ENCODE data around the gene CASP14.
"Not testable (repeated sequence)": the region's sequence is repeated elsewhere in the genome, so short reads cannot be mapped to it uniquely, and the experiment has no call there.

The CASP14 gene

DNA sequence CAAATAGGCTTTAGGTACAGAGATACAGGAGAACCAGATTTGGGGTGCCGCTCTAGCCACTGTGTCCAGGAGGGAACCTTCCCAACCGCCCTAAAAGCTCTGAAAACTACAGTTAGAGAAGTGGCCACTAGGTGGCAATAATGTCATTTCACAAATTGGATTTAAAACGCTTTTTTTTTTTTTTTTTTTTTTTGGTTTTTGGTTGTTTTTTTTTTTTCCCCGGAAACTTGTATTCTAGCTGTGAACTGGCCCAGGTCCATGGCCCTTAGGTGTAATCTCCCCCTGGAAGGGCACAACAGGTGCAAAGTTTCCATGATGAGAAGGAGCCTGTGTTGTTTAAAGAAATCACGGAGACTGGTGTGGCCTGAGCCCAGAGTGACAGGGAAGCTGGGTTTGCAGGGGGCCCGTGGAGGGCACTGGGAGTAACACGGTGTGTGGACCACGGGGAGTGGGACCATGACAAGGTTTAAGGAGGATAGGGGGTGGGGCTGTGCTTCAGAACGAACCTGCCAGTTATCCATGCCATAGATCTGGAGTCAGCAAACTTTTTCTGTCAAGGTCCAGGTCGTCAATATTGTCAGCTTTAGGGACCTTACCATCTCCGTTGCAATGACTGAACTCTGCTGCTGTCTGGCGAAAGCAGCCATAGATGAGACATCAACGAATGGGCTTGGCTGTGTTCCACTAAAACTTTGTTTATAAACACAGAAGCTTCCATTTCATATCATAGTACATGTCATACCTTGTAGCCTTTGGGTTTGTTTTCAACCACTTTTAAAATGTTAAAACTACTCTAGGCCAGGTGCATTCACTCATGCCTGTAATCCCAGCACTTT is 42.9 kb downstream of the CASP14 start:
- Mint-ChIP-seq H3K4me1 (ENCODE audit: low read depth) (peaks cover 3% of the 10 kb centered on the region), H3K4me3 (no peak overlapping the region), H3K27me3 (ENCODE audit: low read depth) (no peaks in the 10 kb centered on the region), H3K9me3 (no peaks in the 10 kb centered on the region), H3K27ac (no peak overlapping the region), H3K36me3 (ENCODE audit: low read depth) (no peaks in the 10 kb centered on the region)
- DNase-seq (ENCODE audit: low spot score) = peak; percentile 23

DNA sequence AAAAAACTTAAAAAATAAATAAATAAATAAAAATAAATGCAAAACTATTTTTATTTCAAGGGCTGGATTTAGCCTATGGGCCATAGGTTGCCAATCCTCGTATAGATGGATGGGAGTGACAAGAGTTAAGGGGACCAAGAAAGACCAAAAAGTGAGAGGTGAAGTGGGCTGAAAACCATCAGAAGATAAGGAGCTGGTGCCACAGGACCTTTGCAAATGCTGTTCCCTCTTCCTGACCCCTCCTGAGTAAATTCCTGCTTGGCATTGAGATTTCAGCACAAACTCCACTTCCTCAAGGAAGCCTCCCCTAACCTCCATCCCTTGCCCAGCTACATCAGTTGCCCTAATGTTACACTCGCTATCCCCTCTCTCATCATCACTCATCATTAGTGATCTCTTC is 43.7 kb downstream of the CASP14 start:
- peaks cover 3% of the 10 kb centered on the region for H3K4me1 Mint-ChIP-seq (ENCODE audit: low read depth)
- no peaks in the 10 kb centered on the region for H3K9me3 Mint-ChIP-seq
- DNase-seq (ENCODE audit: low spot score) = no peak
- H3K27me3 Mint-ChIP-seq (ENCODE audit: low read depth) = no peaks in the 10 kb centered on the region
- H3K27ac Mint-ChIP-seq = no peak overlapping the region
- no peaks in the 10 kb centered on the region for H3K36me3 Mint-ChIP-seq (ENCODE audit: low read depth)
- H3K4me3 Mint-ChIP-seq = no peak overlapping the region

DNA sequence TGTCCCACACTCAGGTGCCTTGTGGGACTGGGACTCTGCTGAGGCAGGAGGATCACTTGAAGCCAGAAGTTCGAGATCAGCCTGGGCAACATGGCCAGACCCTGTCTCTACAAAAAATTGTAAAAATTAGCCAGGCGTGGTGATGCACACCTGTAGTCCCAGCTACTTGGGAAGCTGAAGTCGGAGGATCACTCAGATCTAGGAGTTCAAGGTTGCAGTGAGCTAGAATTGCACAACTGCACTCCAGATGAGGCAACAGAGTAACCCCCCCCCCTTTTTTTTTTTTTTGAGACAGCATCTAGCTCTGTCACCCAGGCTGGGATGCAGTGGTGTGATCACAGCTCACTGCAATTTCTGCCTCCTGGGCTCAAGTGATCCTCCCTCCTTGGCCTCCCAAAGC is 46.9 kb downstream of the CASP14 start:
- Mint-ChIP-seq H3K4me1 (ENCODE audit: low read depth) (peaks cover 3% of the 10 kb centered on the region), H3K36me3 (ENCODE audit: low read depth) (no peaks in the 10 kb centered on the region), H3K27ac (no peak overlapping the region), H3K27me3 (ENCODE audit: low read depth) (no peaks in the 10 kb centered on the region), H3K4me3 (no peak overlapping the region), H3K9me3 (no peaks in the 10 kb centered on the region)
- DNase-seq (ENCODE audit: low spot score) = no peak

DNA sequence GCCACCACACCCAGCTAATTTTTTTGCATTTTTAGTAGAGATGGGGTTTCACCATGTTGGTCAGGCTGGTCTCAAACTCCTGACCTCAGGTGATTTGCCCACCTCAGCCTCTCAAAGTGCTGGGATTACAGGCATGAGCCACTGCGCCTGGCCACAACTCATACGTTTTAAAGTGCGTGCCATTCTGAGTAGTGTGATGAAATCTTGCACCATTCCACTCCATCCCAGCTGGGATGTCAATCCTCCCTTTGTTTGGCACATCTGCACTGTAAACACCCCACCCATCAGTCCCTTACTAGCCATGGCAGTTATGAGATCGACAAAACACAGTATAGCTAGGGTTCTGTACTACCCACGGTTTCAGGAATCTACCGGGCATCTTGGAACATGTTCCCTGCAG is 48.7 kb downstream of the CASP14 start:
- H3K4me3 Mint-ChIP-seq; H3K27ac Mint-ChIP-seq; H3K36me3 Mint-ChIP-seq (ENCODE audit: low read depth); H3K9me3 Mint-ChIP-seq; H3K4me1 Mint-ChIP-seq (ENCODE audit: low read depth); DNase-seq (ENCODE audit: low spot score); H3K27me3 Mint-ChIP-seq (ENCODE audit: low read depth): not testable (repeated sequence)

DNA sequence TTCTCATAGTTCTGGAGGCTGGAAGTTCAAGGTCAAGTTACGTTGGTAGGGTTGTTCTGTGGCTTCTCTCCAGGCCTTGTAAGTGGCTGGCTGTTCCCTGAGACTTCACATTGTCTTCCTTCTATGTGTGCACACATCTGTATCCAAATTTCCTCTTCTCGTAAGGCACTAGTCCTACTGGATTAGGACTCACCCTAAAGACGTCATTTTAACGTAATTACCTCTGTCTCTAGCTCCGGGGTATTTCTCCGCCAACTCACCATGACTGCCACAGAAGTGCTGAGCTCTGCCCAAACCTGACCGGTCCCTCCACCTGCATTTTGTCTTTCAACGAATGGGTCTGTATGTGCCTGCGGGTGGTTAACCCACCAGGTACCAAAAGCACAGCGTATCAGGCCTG is 49.2 kb downstream of the CASP14 start:
- DNase-seq (ENCODE audit: low spot score) = no peak
- Mint-ChIP-seq H3K4me1 (ENCODE audit: low read depth) (no peaks in the 10 kb centered on the region), H3K36me3 (ENCODE audit: low read depth) (no peaks in the 10 kb centered on the region), H3K4me3 (no peak overlapping the region), H3K9me3 (peaks cover 6% of the 10 kb centered on the region), H3K27ac (no peak overlapping the region), H3K27me3 (ENCODE audit: low read depth) (no peaks in the 10 kb centered on the region)

DNA sequence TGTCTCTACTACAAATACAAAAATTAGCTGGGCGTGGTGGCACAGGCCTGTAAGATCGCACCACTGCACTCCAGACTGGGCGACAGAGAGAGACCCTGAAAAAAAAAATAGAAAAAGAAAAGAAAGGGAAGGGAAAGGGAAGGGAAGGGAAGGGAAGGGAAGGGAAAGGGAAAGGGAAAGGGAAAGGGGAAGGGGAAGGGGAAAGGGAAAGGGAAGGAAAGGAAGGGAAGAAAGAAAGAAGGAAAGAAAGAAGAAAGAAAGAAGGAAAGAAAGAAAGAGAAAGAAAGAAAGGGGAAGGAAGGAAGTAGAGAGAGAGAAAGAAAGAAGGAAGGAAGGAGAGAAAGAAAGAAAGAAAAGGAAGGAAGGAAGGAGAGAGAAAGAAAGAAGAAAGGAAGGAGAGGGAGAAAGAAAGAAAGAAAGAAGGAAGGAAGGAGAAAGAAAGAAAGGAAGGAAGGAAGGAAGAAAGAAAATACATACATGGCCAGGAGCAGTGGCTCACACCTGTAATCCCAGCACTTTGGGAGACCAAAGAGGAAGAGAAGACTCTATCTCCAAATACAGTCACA is 49.8 kb downstream of the CASP14 start:
- no peaks in the 10 kb centered on the region for H3K36me3 Mint-ChIP-seq (ENCODE audit: low read depth)
- DNase-seq (ENCODE audit: low spot score) = no peak
- no peak overlapping the region for H3K4me3 Mint-ChIP-seq
- H3K27me3 Mint-ChIP-seq (ENCODE audit: low read depth) = no peaks in the 10 kb centered on the region
- no peak overlapping the region for H3K27ac Mint-ChIP-seq
- no peaks in the 10 kb centered on the region for H3K4me1 Mint-ChIP-seq (ENCODE audit: low read depth)
- peaks cover 10% of the 10 kb centered on the region for H3K9me3 Mint-ChIP-seq

DNA sequence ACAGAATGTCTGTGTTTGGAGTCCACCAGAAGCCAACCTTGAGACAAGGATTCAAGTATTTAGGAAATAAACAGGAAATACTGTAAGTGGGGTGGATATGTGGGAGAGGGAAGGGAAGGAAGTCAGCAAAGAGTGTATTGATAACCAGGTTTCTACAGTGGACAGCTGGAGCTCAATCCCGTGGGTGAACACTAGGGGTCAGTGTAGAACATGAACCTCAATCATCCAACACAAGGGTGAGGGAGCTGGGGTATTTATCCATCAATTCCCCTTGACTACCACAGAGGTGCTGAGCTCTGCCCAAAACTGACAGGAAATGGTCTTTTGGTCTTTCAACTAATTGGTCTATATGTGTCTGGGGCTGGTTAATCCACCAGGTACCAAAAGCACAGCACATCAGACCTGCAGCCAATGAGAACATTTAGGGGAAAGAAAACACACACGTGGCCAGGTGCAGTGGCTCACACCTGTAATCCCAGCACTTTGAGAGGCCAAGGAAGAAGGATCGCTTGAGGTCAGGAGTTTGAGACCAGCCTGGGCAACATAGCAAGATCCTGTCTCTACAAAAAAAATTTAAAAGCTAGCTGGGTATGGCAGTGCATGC is 52.3 kb downstream of the CASP14 start:
- Mint-ChIP-seq H3K4me1 (ENCODE audit: low read depth) (peaks cover under 1% of the 10 kb centered on the region), H3K36me3 (ENCODE audit: low read depth) (no peaks in the 10 kb centered on the region), H3K27me3 (ENCODE audit: low read depth) (peaks cover 11% of the 10 kb centered on the region), H3K9me3 (peaks cover 22% of the 10 kb centered on the region), H3K27ac (no peak overlapping the region), H3K4me3 (no peak overlapping the region)
- DNase-seq (ENCODE audit: low spot score) = peak; percentile 21

DNA sequence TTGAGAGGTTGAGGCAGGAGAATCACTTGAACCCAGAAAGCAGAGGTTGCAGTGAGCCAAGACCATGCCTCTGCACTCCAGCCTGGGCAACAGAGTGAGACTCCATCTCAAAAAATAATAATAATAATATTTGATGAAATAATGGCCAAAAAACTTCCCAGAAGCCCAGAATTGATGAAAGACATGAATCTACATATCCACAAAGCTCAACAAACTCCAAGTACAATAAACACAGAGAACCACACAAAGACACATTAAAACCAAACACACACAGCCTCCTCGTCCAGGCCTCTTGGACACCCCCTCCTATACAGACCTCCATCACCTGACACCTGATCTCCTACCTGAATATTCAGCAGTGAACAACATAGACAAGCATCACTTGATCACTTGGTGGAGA is 54.7 kb downstream of the CASP14 start:
- H3K4me3 Mint-ChIP-seq = no peak overlapping the region
- peaks cover 8% of the 10 kb centered on the region for H3K4me1 Mint-ChIP-seq (ENCODE audit: low read depth)
- peaks cover 22% of the 10 kb centered on the region for H3K9me3 Mint-ChIP-seq
- no peaks in the 10 kb centered on the region for H3K36me3 Mint-ChIP-seq (ENCODE audit: low read depth)
- no peak for DNase-seq (ENCODE audit: low spot score)
- H3K27ac Mint-ChIP-seq = no peak overlapping the region
- peaks cover 18% of the 10 kb centered on the region for H3K27me3 Mint-ChIP-seq (ENCODE audit: low read depth)

DNA sequence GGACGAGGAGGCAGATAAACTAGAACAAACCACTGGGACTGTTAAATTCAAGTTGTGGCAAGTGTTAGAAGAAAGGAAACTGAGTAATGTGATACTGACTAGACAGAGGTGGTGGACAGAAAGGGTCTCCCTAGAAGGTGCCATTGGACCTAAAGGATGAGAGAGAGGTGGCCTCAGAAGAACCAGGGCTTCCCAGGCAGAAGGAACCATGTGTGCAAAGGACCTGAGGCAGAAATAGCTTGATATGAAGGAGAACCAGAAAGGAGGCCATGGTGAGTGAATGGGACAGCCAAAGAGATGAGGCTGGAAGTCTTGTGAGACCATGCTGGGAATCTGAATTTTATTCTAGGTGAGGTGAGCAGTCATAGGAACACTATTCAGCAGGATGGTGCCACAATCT is 55.1 kb downstream of the CASP14 start:
- peaks cover 8% of the 10 kb centered on the region for H3K4me1 Mint-ChIP-seq (ENCODE audit: low read depth)
- DNase-seq (ENCODE audit: low spot score) = no peak
- no peaks in the 10 kb centered on the region for H3K36me3 Mint-ChIP-seq (ENCODE audit: low read depth)
- H3K4me3 Mint-ChIP-seq = no peak overlapping the region
- peaks cover 18% of the 10 kb centered on the region for H3K27me3 Mint-ChIP-seq (ENCODE audit: low read depth)
- peaks cover 22% of the 10 kb centered on the region for H3K9me3 Mint-ChIP-seq
- H3K27ac Mint-ChIP-seq = no peak overlapping the region

DNA sequence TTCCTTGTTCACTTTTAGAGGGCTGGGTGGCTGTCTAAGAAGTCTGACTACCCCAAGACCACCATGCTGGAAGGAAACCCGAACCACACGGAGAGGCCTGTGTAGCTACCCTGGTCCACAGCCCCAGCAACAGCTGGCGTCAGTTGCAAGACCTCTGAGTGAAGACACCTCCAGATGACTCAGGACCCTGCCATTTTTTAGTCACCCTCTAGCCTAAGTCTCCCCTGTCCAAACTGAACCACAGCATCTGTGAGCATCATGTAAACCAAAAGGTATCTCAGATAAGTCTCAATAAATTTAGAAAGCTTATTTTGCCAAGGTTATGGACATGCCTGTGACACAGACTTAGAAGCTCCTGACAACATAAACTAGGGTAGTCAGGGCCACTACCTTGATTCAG is 55.8 kb downstream of the CASP14 start:
- Mint-ChIP-seq H3K4me3 (no peak overlapping the region), H3K27me3 (ENCODE audit: low read depth) (peaks cover 18% of the 10 kb centered on the region), H3K27ac (no peak overlapping the region), H3K4me1 (ENCODE audit: low read depth) (peaks cover 8% of the 10 kb centered on the region), H3K36me3 (ENCODE audit: low read depth) (no peaks in the 10 kb centered on the region), H3K9me3 (peaks cover 22% of the 10 kb centered on the region)
- DNase-seq (ENCODE audit: low spot score) = no peak

DNA sequence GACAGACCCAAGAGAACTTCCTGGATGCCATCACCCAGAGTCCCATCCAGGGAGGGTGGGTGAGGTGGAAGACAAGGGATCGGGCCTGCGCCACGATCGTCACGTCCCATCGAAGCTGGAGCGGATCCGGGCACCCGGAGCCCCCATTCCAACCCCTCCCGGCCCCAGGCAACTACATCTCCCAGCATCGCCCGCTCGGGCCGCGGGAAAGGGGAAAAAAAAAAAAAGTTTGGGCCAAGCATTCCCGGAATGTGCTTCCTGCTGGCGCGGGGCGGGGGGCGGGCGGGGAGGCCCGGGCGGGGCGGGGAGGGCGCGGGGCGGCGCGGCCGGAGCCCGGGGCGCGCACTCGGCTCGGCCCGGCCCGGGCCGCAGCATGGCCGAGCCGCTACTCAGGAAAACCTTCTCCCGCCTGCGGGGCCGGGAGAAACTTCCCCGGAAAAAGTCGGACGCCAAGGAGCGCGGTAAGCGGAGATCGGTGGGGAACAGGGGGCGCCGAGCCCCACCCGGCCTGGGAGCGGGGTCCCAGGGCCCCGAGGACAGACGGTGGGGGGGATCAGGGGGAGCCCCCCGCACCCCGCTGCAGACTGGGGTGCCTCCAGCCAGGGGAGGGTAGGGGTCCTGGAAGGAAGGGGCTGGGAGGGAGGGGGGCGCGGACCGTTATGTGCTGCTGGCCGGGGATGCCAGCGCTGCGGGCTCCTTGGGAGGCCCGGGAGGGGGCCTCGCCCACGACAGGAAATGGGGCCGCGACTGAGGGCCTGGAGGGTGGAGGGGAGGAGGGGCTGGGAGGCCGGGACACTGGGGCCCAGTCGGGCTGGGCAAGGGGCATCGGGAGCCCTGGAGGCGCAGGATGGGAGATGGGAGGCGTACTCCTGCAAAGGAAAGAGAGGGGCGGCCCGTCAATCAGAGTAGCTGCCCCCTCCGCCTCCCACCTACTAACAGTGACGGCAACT is 58.1 kb downstream of the CASP14 start, which contains the start of gene SYDE1:
TSS of gene SYDE1 (plus strand) at position 341 of the 950 bp plus-strand sequence. CDS start at position 374, 33 bp downstream.
- Mint-ChIP-seq H3K4me3 (peak within 1 kb of the TSS; percentile 74), H3K9me3 (peaks cover 18% of the 10 kb centered on the region), H3K27ac (no peak within 1 kb of the TSS), H3K36me3 (ENCODE audit: low read depth) (no peaks in the 10 kb centered on the region), H3K27me3 (ENCODE audit: low read depth) (peaks cover 18% of the 10 kb centered on the region), H3K4me1 (ENCODE audit: low read depth) (peaks cover 8% of the 10 kb centered on the region)
- peak; percentile 28 for DNase-seq (ENCODE audit: low spot score)
